Mesodermal cell (in vitro differentiated cells): ENCODE measurements around the gene ABCC1.

ENCODE experiments used
- H3K27ac ChIP-seq: 2 replicates; pipeline ENCODE4 v1.7.0; 2013; ENCODE audit warnings: mild to moderate bottlenecking, low read depth, low read length, moderate library complexity; ENCODE audit not compliant: severe bottlenecking
- H3K36me3 ChIP-seq: 2 replicates; pipeline ENCODE4 v1.7.1; 2013; ENCODE audit warnings: mild to moderate bottlenecking, low read length, moderate library complexity; ENCODE audit not compliant: control insufficient read depth, insufficient read depth
- H3K4me1 ChIP-seq: one replicate; pipeline ENCODE4 v1.7.1; 2013; ENCODE audit warnings: mild to moderate bottlenecking, low read length; ENCODE audit not compliant: insufficient read depth, control insufficient read depth, poor library complexity, severe bottlenecking
- H3K4me3 ChIP-seq: 2 replicates; pipeline ENCODE4 v1.7.0; 2013; ENCODE audit warnings: low read length, control low read depth, mild to moderate bottlenecking; ENCODE audit not compliant: insufficient read depth, poor library complexity, severe bottlenecking; ENCODE audit errors: extremely low read depth
- H3K9me3 ChIP-seq: 2 replicates; pipeline ENCODE4 v1.7.1; 2013; ENCODE audit warnings: mild to moderate bottlenecking, low read length, moderate library complexity; ENCODE audit not compliant: control insufficient read depth
- WGBS, 2 experiments: methylation state at CpG; one replicate each; pipeline ENCODE4 v1.1.5; 2013; ENCODE audit warnings: missing lambda C conversion rate in 2 of 2; ENCODE audit not compliant: insufficient coverage in 2 of 2; 5-methylcytosine and 5-hydroxymethylcytosine counted together

The ABCC1 gene

GRCh38 chr16:15946257-15947044 lies 3.0 kb upstream of the ABCC1 start:
- H3K9me3 ChIP-seq: no peaks in the 10 kb centered on the region
- H3K27ac ChIP-seq: no peak overlapping the region
- 95 to 96% methylated on average over 6 to 7 of the region's 10 CpGs for WGBS, 2 experiments
- H3K4me1 ChIP-seq: peaks cover 4% of the 10 kb centered on the region
- H3K36me3 ChIP-seq: no peaks in the 10 kb centered on the region
- H3K4me3 ChIP-seq: no peak overlapping the region

GRCh38 chr16:15947983-15948509 lies 1.4 kb upstream of the ABCC1 start:
- Histone ChIP-seq H3K27ac (no peak overlapping the region), H3K36me3 (no peaks in the 10 kb centered on the region), H3K9me3 (no peaks in the 10 kb centered on the region), H3K4me3 (no peak overlapping the region), H3K4me1 (peaks cover 4% of the 10 kb centered on the region)
- WGBS, 2 experiments: 90 to 96% methylated on average over 3 to 4 of the region's 4 CpGs

GRCh38 chr16:15948532-15949209 lies 745 bp upstream of the ABCC1 start:
- H3K36me3 ChIP-seq: no peaks in the 10 kb centered on the region
- no peak overlapping the region for H3K27ac ChIP-seq
- WGBS, 2 experiments: 79 to 84% methylated on average over 9 to 15 of the region's 18 CpGs

GRCh38 chr16:15950161-15950854 lies 892 bp downstream of the ABCC1 start:
- Histone ChIP-seq H3K4me1 (peaks cover 4% of the 10 kb centered on the region), H3K9me3 (no peaks in the 10 kb centered on the region), H3K4me3 (peak overlapping the region; percentile 72), H3K36me3 (peaks cover 2% of the 10 kb centered on the region), H3K27ac (peak overlapping the region; percentile 8)
- 2 to 4% methylated on average over 10 to 13 of the region's 18 CpGs for WGBS, 2 experiments

More at GRCh38 chr16:15948532-15949209, 745 bp upstream of the ABCC1 start:
- Histone ChIP-seq H3K4me1 (peaks cover 4% of the 10 kb centered on the region), H3K4me3 (peak overlapping the region; percentile 51), H3K9me3 (no peaks in the 10 kb centered on the region)

GRCh38 chr16:15950869-15951268 lies 1.5 kb downstream of the ABCC1 start:
- H3K4me1 ChIP-seq: peaks cover 4% of the 10 kb centered on the region
- peaks cover 2% of the 10 kb centered on the region for H3K36me3 ChIP-seq
- peak overlapping the region; percentile 8 for H3K27ac ChIP-seq
- H3K4me3 ChIP-seq: peak overlapping the region; percentile 72
- no peaks in the 10 kb centered on the region for H3K9me3 ChIP-seq

- no peaks in the 10 kb centered on the region for H3K9me3 ChIP-seq
- WGBS, 2 experiments: 91 to 92% methylated on average over 6 to 8 of the region's 8 CpGs
- H3K4me3 ChIP-seq: no peak overlapping the region
- no peak overlapping the region for H3K27ac ChIP-seq
- H3K36me3 ChIP-seq: peaks cover 2% of the 10 kb centered on the region
- peaks cover 4% of the 10 kb centered on the region for H3K4me1 ChIP-seq
These were observed 2.4 kb downstream of the ABCC1 start for GRCh38 chr16:15951852-15952251.

GRCh38 chr16:15952265-15952711 lies 2.9 kb downstream of the ABCC1 start:
- H3K4me1 ChIP-seq: peaks cover 4% of the 10 kb centered on the region

GRCh38 chr16:15953477-15953876 lies 4.1 kb downstream of the ABCC1 start:
- Histone ChIP-seq H3K36me3 (peaks cover 2% of the 10 kb centered on the region), H3K4me1 (peaks cover 4% of the 10 kb centered on the region), H3K27ac (no peak overlapping the region), H3K4me3 (no peak overlapping the region), H3K9me3 (no peaks in the 10 kb centered on the region)
- 98 to 99% methylated on average over 6 to 8 of the region's 8 CpGs for WGBS, 2 experiments

More at GRCh38 chr16:15952265-15952711, 2.9 kb downstream of the ABCC1 start:
- no peaks in the 10 kb centered on the region for H3K9me3 ChIP-seq
- H3K27ac ChIP-seq: no peak overlapping the region
- peaks cover 2% of the 10 kb centered on the region for H3K36me3 ChIP-seq
- H3K4me3 ChIP-seq: no peak overlapping the region
- 78 to 91% methylated on average over 3 to 4 of the region's 5 CpGs for WGBS, 2 experiments

- Histone ChIP-seq H3K27ac (no peak overlapping the region), H3K4me3 (no peak overlapping the region), H3K36me3 (peaks cover 2% of the 10 kb centered on the region), H3K9me3 (no peaks in the 10 kb centered on the region), H3K4me1 (peaks cover 4% of the 10 kb centered on the region)
- WGBS, 2 experiments: 83 to 95% methylated on average over 10 to 14 of the region's 17 CpGs
These were observed 4.8 kb downstream of the ABCC1 start for GRCh38 chr16:15953929-15954813.

- 90 to 95% methylated on average over 10 to 11 of the region's 11 CpGs for WGBS, 2 experiments
- Histone ChIP-seq H3K4me1 (peaks cover 4% of the 10 kb centered on the region), H3K36me3 (peaks cover 2% of the 10 kb centered on the region), H3K27ac (no peak overlapping the region), H3K4me3 (no peak overlapping the region), H3K9me3 (no peaks in the 10 kb centered on the region)
These were observed 5.4 kb downstream of the ABCC1 start for GRCh38 chr16:15954814-15955151.
